Measurements from ENCODE around the gene ESRRA. TPM values are rescaled to one million over a fixed set of nuclear protein-coding genes. Genes with fewer than 3 reads are reported as not detected.

Gene ESRRA
- total and polyA plus RNA-seq, 9 of the 15 experiments (the other 6 are each of a cell fraction or from before 2014, with no cell fraction given): 0.27 to 89.7 (median 23.7) TPM

DNA sequence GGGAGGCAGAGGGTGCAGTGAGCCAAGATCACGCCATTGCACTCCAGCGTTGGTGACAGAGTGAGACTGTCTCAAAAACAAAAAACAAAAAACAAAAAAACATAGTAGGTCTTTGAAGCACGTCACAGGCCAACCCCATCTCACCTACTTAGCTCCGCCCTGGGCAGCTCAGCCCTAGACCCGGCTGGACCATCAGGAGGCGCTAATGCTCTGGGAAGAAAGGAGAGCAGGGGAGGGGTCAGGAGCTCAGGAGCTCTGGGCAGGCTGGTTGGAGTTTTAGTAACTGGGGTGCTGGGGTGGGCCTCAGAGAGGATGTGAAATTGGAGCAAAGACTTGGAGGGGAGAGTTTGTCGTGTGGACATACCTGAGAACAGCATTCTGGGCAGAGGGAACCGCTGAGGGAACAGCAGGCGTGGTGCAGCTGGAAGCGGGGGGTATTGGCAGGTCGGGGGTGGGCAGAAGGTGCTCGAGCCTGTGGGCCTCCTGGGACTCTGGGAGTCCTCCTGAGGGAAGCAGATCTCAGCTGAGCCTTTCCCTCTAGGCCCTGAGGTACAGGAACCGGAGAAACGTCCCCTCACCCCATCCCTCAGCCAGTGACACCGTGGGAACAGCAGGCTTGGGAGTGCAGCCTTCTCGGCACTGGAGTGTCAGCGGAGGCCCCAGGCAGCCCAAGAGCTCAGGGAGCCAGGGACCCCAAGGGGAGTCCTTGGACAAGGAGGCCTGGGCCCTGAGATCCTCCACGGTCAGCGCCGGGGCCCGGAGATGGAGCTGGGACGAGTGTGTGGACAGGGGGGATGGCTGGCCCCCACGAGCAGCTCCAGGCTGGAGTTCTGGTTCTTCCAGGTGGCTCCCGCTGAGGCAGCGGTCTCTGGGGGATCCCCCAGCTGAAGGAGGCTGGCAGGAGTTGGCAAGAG, 51.4 kb downstream of the ESRRA start (continued):
- TF ChIP-seq, protein P1, sequence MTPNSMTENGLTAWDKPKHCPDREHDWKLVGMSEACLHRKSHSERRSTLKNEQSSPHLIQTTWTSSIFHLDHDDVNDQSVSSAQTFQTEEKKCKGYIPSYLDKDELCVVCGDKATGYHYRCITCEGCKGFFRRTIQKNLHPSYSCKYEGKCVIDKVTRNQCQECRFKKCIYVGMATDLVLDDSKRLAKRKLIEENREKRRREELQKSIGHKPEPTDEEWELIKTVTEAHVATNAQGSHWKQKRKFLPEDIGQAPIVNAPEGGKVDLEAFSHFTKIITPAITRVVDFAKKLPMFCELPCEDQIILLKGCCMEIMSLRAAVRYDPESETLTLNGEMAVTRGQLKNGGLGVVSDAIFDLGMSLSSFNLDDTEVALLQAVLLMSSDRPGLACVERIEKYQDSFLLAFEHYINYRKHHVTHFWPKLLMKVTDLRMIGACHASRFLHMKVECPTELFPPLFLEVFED (CRISPR knock-in tag; conservative IDR thresholded peaks at IDR 0.05): no peak
- TF ChIP-seq, protein P2, sequence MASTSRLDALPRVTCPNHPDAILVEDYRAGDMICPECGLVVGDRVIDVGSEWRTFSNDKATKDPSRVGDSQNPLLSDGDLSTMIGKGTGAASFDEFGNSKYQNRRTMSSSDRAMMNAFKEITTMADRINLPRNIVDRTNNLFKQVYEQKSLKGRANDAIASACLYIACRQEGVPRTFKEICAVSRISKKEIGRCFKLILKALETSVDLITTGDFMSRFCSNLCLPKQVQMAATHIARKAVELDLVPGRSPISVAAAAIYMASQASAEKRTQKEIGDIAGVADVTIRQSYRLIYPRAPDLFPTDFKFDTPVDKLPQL (IDR thresholded peaks at IDR 0.05; ENCODE audit: extremely low read depth, insufficient read length): no peak
- TF ChIP-seq, protein P3, sequence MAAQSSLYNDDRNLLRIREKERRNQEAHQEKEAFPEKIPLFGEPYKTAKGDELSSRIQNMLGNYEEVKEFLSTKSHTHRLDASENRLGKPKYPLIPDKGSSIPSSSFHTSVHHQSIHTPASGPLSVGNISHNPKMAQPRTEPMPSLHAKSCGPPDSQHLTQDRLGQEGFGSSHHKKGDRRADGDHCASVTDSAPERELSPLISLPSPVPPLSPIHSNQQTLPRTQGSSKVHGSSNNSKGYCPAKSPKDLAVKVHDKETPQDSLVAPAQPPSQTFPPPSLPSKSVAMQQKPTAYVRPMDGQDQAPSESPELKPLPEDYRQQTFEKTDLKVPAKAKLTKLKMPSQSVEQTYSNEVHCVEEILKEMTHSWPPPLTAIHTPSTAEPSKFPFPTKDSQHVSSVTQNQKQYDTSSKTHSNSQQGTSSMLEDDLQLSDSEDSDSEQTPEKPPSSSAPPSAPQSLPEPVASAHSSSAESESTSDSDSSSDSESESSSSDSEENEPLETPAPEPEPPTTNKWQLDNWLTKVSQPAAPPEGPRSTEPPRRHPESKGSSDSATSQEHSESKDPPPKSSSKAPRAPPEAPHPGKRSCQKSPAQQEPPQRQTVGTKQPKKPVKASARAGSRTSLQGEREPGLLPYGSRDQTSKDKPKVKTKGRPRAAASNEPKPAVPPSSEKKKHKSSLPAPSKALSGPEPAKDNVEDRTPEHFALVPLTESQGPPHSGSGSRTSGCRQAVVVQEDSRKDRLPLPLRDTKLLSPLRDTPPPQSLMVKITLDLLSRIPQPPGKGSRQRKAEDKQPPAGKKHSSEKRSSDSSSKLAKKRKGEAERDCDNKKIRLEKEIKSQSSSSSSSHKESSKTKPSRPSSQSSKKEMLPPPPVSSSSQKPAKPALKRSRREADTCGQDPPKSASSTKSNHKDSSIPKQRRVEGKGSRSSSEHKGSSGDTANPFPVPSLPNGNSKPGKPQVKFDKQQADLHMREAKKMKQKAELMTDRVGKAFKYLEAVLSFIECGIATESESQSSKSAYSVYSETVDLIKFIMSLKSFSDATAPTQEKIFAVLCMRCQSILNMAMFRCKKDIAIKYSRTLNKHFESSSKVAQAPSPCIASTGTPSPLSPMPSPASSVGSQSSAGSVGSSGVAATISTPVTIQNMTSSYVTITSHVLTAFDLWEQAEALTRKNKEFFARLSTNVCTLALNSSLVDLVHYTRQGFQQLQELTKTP (IDR thresholded peaks at IDR 0.05; ENCODE audit: low read depth in 1 of 2, partially characterized antibody in 2 of 2): peak in 1 of 2 experiments; percentile 43
- TF ChIP-seq STAG1 (CRISPR knock-in tag; IDR thresholded peaks at IDR 0.05; ENCODE audit: borderline replicate concordance): peak; percentile 17; the same call in 1 of the 2 replicates
- TF ChIP-seq ZBTB17 (CRISPR knock-in tag; IDR thresholded peaks at IDR 0.05): 0 out of 2 replicates have a peak, but pooled peaks have one; percentile 16
- TF ChIP-seq, protein P4, sequence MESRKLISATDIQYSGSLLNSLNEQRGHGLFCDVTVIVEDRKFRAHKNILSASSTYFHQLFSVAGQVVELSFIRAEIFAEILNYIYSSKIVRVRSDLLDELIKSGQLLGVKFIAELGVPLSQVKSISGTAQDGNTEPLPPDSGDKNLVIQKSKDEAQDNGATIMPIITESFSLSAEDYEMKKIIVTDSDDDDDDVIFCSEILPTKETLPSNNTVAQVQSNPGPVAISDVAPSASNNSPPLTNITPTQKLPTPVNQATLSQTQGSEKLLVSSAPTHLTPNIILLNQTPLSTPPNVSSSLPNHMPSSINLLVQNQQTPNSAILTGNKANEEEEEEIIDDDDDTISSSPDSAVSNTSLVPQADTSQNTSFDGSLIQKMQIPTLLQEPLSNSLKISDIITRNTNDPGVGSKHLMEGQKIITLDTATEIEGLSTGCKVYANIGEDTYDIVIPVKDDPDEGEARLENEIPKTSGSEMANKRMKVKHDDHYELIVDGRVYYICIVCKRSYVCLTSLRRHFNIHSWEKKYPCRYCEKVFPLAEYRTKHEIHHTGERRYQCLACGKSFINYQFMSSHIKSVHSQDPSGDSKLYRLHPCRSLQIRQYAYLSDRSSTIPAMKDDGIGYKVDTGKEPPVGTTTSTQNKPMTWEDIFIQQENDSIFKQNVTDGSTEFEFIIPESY (CRISPR knock-in tag; IDR thresholded peaks at IDR 0.05): peak; percentile 32; the same call in 1 of the 2 replicates
- TF ChIP-seq ZNF586 (CRISPR knock-in tag; conservative IDR thresholded peaks at IDR 0.05): no peak
- no peak for TF ChIP-seq SIX5 (IDR thresholded peaks at IDR 0.05; ENCODE audit: borderline replicate concordance in 1 of 2, insufficient read depth in 1 of 2, low read depth in 1 of 2, low read length in 2 of 2)
- TF ChIP-seq, protein P5, sequence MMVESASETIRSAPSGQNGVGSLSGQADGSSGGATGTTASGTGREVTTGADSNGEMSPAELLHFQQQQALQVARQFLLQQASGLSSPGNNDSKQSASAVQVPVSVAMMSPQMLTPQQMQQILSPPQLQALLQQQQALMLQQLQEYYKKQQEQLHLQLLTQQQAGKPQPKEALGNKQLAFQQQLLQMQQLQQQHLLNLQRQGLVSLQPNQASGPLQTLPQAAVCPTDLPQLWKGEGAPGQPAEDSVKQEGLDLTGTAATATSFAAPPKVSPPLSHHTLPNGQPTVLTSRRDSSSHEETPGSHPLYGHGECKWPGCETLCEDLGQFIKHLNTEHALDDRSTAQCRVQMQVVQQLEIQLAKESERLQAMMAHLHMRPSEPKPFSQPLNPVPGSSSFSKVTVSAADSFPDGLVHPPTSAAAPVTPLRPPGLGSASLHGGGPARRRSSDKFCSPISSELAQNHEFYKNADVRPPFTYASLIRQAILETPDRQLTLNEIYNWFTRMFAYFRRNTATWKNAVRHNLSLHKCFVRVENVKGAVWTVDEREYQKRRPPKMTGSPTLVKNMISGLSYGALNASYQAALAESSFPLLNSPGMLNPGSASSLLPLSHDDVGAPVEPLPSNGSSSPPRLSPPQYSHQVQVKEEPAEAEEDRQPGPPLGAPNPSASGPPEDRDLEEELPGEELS (CRISPR knock-in tag; IDR thresholded peaks at IDR 0.05; ENCODE audit: borderline replicate concordance): no peak
- TF ChIP-seq RUNX1 (IDR thresholded peaks at IDR 0.05; ENCODE audit: low read depth): no peak
- TF ChIP-seq ZBTB8A (IDR thresholded peaks at IDR 0.05; ENCODE audit: partially characterized antibody): no peak
- no peak for TF ChIP-seq KDM1A (IDR thresholded peaks at IDR 0.05)
